HG03565 (cell line): ENCODE results near the gene RPL22L1.
"Not testable (repeated sequence)": the region's sequence is repeated elsewhere in the genome, so short reads cannot be mapped to it uniquely, and the experiment has no call there.

Experiments used
- ATAC-seq: cut with Tn5 transposase; IDR thresholded peaks from one replicate; pipeline ENCODE4 v1.9.1; 2021; ENCODE audit warnings: mild to moderate bottlenecking, moderate library complexity; ENCODE audit not compliant: unreplicated experiment

The RPL22L1 gene

GRCh38 chr3:170869645-170870593, at the start of gene RPL22L1:
TSS of gene RPL22L1 (minus strand) at chr3:170870195. CDS start at chr3:170870167, 28 bp downstream.
- ATAC-seq: peak; percentile 94

- ATAC-seq: no peak
These were observed 48.7 kb upstream of the RPL22L1 start for GRCh38 chr3:170918715-170919114.

- ATAC-seq: no peak
These were observed 44.7 kb upstream of the RPL22L1 start for GRCh38 chr3:170914690-170915089.

- no peak for ATAC-seq
These were observed 44.2 kb upstream of the RPL22L1 start for GRCh38 chr3:170914212-170914611.

GRCh38 chr3:170911051-170911450, 41.1 kb upstream of the RPL22L1 start:
- ATAC-seq: no peak

GRCh38 chr3:170910542-170910941, 40.5 kb upstream of the RPL22L1 start:
- ATAC-seq: no peak

GRCh38 chr3:170909129-170909903, 39.3 kb upstream of the RPL22L1 start:
- no peak for ATAC-seq

GRCh38 chr3:170908235-170909116, 38.5 kb upstream of the RPL22L1 start, which contains the start of gene EIF5A2:
TSS of gene EIF5A2 (minus strand) at chr3:170908637. CDS start at chr3:170907806, 831 bp downstream.
- ATAC-seq: peak; percentile 87

GRCh38 chr3:170907637-170908234, 37.7 kb upstream of the RPL22L1 start:
- ATAC-seq: no peak

- no peak for ATAC-seq
These were observed 35.9 kb upstream of the RPL22L1 start for GRCh38 chr3:170905862-170906261.

GRCh38 chr3:170903123-170903522, 33.1 kb upstream of the RPL22L1 start:
- no peak for ATAC-seq

- ATAC-seq: no peak
These were observed 29.5 kb upstream of the RPL22L1 start for GRCh38 chr3:170899455-170899854.

- ATAC-seq: no peak
These were observed 28.0 kb upstream of the RPL22L1 start for GRCh38 chr3:170897978-170898377.

- not testable (repeated sequence) for ATAC-seq
These were observed 27.2 kb upstream of the RPL22L1 start for GRCh38 chr3:170897199-170897598.

- ATAC-seq: no peak
These were observed 26.8 kb upstream of the RPL22L1 start for GRCh38 chr3:170896781-170897180.

- not testable (repeated sequence) for ATAC-seq
These were observed 26.3 kb upstream of the RPL22L1 start for GRCh38 chr3:170896333-170896732.

GRCh38 chr3:170893895-170894294, 23.9 kb upstream of the RPL22L1 start:
- no peak for ATAC-seq

- no peak for ATAC-seq
These were observed 19.6 kb upstream of the RPL22L1 start for GRCh38 chr3:170889630-170890029.

GRCh38 chr3:170889132-170889531, 19.1 kb upstream of the RPL22L1 start:
- ATAC-seq: no peak
